ENCODE data around the gene RNFT2. TPM values are rescaled to one million over a fixed set of nuclear protein-coding genes. Genes with fewer than 3 reads are reported as not detected.
A peak's percentile ranks its signal among the peaks of the same experiment; 100 is the strongest.

Gene RNFT2
- total and polyA plus RNA-seq, 4 donors: 15.3 to 47.2 (median 37.7) TPM

GRCh38 chr12:116719731-116720528 is 18.2 kb upstream of the RNFT2 start:
- H3K4me1 ChIP-seq (ENCODE audit: control insufficient read depth, insufficient read depth, low read length): peaks cover 17% of the 10 kb centered on the region
- WGBS (ENCODE audit: insufficient coverage): 57% methylated on average over 6 of the region's 15 CpGs
- no peak overlapping the region for H3K27ac ChIP-seq (ENCODE audit: low read depth, low read length)
- H3K27me3 ChIP-seq (ENCODE audit: control insufficient read depth, insufficient read depth, low read length): no peaks in the 10 kb centered on the region
- peaks cover 11% of the 10 kb centered on the region for H3K36me3 ChIP-seq (ENCODE audit: control insufficient read depth, insufficient read depth, low read length)
- peak in 1 of 6 donors; percentile 78 for DNase-seq (ENCODE audit: low read depth in 4 of 6, low spot score in 6 of 6)
- no peak overlapping the region for H3K4me3 ChIP-seq (ENCODE audit: low read depth, low read length)
- no peaks in the 10 kb centered on the region for H3K9me3 ChIP-seq (ENCODE audit: control insufficient read depth, insufficient read depth, low read length)

GRCh38 chr12:116722245-116722644 is 15.9 kb upstream of the RNFT2 start:
- no peaks in the 10 kb centered on the region for H3K27me3 ChIP-seq (ENCODE audit: control insufficient read depth, insufficient read depth, low read length)
- H3K27ac ChIP-seq (ENCODE audit: low read depth, low read length): no peak overlapping the region
- no peak overlapping the region for H3K4me3 ChIP-seq (ENCODE audit: low read depth, low read length)
- no peak for DNase-seq (ENCODE audit: low read depth in 4 of 6, low spot score in 6 of 6)
- peaks cover 17% of the 10 kb centered on the region for H3K4me1 ChIP-seq (ENCODE audit: control insufficient read depth, insufficient read depth, low read length)
- H3K36me3 ChIP-seq (ENCODE audit: control insufficient read depth, insufficient read depth, low read length): peaks cover 4% of the 10 kb centered on the region
- H3K9me3 ChIP-seq (ENCODE audit: control insufficient read depth, insufficient read depth, low read length): no peaks in the 10 kb centered on the region

- no peaks in the 10 kb centered on the region for H3K4me1 ChIP-seq (ENCODE audit: control insufficient read depth, insufficient read depth, low read length)
- H3K27me3 ChIP-seq (ENCODE audit: control insufficient read depth, insufficient read depth, low read length): no peaks in the 10 kb centered on the region
- H3K27ac ChIP-seq (ENCODE audit: low read depth, low read length): no peak overlapping the region
- no peak overlapping the region for H3K4me3 ChIP-seq (ENCODE audit: low read depth, low read length)
- no peaks in the 10 kb centered on the region for H3K9me3 ChIP-seq (ENCODE audit: control insufficient read depth, insufficient read depth, low read length)
- peak in 1 of 6 donors; percentile 27 for DNase-seq (ENCODE audit: low read depth in 4 of 6, low spot score in 6 of 6)
- 17% methylated on average over 2 of the region's 4 CpGs for WGBS (ENCODE audit: insufficient coverage)
- H3K36me3 ChIP-seq (ENCODE audit: control insufficient read depth, insufficient read depth, low read length): peaks cover 3% of the 10 kb centered on the region
Observed at GRCh38 chr12:116726694-116727093, 11.4 kb upstream of the RNFT2 start.

- Histone ChIP-seq H3K27ac (ENCODE audit: low read depth, low read length) (no peak overlapping the region), H3K36me3 (ENCODE audit: control insufficient read depth, insufficient read depth, low read length) (peaks cover 3% of the 10 kb centered on the region), H3K4me1 (ENCODE audit: control insufficient read depth, insufficient read depth, low read length) (no peaks in the 10 kb centered on the region), H3K4me3 (ENCODE audit: low read depth, low read length) (no peak overlapping the region), H3K27me3 (ENCODE audit: control insufficient read depth, insufficient read depth, low read length) (no peaks in the 10 kb centered on the region), H3K9me3 (ENCODE audit: control insufficient read depth, insufficient read depth, low read length) (no peaks in the 10 kb centered on the region)
- 57% methylated on average over 1 of the region's 3 CpGs for WGBS (ENCODE audit: insufficient coverage)
- DNase-seq (ENCODE audit: low read depth in 4 of 6, low spot score in 6 of 6): peak in 1 of 6 donors; percentile 19
Observed at GRCh38 chr12:116727261-116727660, 10.9 kb upstream of the RNFT2 start.

GRCh38 chr12:116727891-116728290 is 10.2 kb upstream of the RNFT2 start:
- H3K9me3 ChIP-seq (ENCODE audit: control insufficient read depth, insufficient read depth, low read length): no peaks in the 10 kb centered on the region
- DNase-seq (ENCODE audit: low read depth in 4 of 6, low spot score in 6 of 6): no peak
- H3K27ac ChIP-seq (ENCODE audit: low read depth, low read length): no peak overlapping the region
- peaks cover 4% of the 10 kb centered on the region for H3K36me3 ChIP-seq (ENCODE audit: control insufficient read depth, insufficient read depth, low read length)
- H3K4me1 ChIP-seq (ENCODE audit: control insufficient read depth, insufficient read depth, low read length): no peaks in the 10 kb centered on the region
- no peak overlapping the region for H3K4me3 ChIP-seq (ENCODE audit: low read depth, low read length)
- WGBS (ENCODE audit: insufficient coverage): 44% methylated on average over 4 of the region's 6 CpGs
- no peaks in the 10 kb centered on the region for H3K27me3 ChIP-seq (ENCODE audit: control insufficient read depth, insufficient read depth, low read length)

- WGBS (ENCODE audit: insufficient coverage): 87% methylated on average over 3 of the region's 3 CpGs
- peaks cover 2% of the 10 kb centered on the region for H3K4me1 ChIP-seq (ENCODE audit: control insufficient read depth, insufficient read depth, low read length)
- no peak overlapping the region for H3K27ac ChIP-seq (ENCODE audit: low read depth, low read length)
- H3K9me3 ChIP-seq (ENCODE audit: control insufficient read depth, insufficient read depth, low read length): no peaks in the 10 kb centered on the region
- DNase-seq (ENCODE audit: low read depth in 4 of 6, low spot score in 6 of 6): no peak
- no peaks in the 10 kb centered on the region for H3K27me3 ChIP-seq (ENCODE audit: control insufficient read depth, insufficient read depth, low read length)
- H3K36me3 ChIP-seq (ENCODE audit: control insufficient read depth, insufficient read depth, low read length): peaks cover 14% of the 10 kb centered on the region
- H3K4me3 ChIP-seq (ENCODE audit: low read depth, low read length): no peak overlapping the region
Observed at GRCh38 chr12:116731801-116732200, 6.3 kb upstream of the RNFT2 start.

- Histone ChIP-seq H3K4me3 (ENCODE audit: low read depth, low read length) (no peak overlapping the region), H3K36me3 (ENCODE audit: control insufficient read depth, insufficient read depth, low read length) (peaks cover 11% of the 10 kb centered on the region), H3K9me3 (ENCODE audit: control insufficient read depth, insufficient read depth, low read length) (no peaks in the 10 kb centered on the region), H3K4me1 (ENCODE audit: control insufficient read depth, insufficient read depth, low read length) (peaks cover 6% of the 10 kb centered on the region), H3K27ac (ENCODE audit: low read depth, low read length) (no peak overlapping the region), H3K27me3 (ENCODE audit: control insufficient read depth, insufficient read depth, low read length) (no peaks in the 10 kb centered on the region)
- WGBS (ENCODE audit: insufficient coverage): no CpG with 5 or more reads among the region's 5 CpGs
- no peak for DNase-seq (ENCODE audit: low read depth in 4 of 6, low spot score in 6 of 6)
Observed at GRCh38 chr12:116734156-116734768, 3.9 kb upstream of the RNFT2 start.

GRCh38 chr12:116735084-116735483 is 3.0 kb upstream of the RNFT2 start:
- DNase-seq (ENCODE audit: low read depth in 4 of 6, low spot score in 6 of 6): no peak
- 80% methylated on average over 8 of the region's 10 CpGs for WGBS (ENCODE audit: insufficient coverage)
- Histone ChIP-seq H3K27me3 (ENCODE audit: control insufficient read depth, insufficient read depth, low read length) (no peaks in the 10 kb centered on the region), H3K4me3 (ENCODE audit: low read depth, low read length) (no peak overlapping the region), H3K27ac (ENCODE audit: low read depth, low read length) (no peak overlapping the region), H3K4me1 (ENCODE audit: control insufficient read depth, insufficient read depth, low read length) (peaks cover 6% of the 10 kb centered on the region), H3K9me3 (ENCODE audit: control insufficient read depth, insufficient read depth, low read length) (no peaks in the 10 kb centered on the region), H3K36me3 (ENCODE audit: control insufficient read depth, insufficient read depth, low read length) (peaks cover 12% of the 10 kb centered on the region)

- Histone ChIP-seq H3K4me3 (ENCODE audit: low read depth, low read length) (peak overlapping the region; percentile 67), H3K4me1 (ENCODE audit: control insufficient read depth, insufficient read depth, low read length) (peaks cover 6% of the 10 kb centered on the region), H3K27me3 (ENCODE audit: control insufficient read depth, insufficient read depth, low read length) (no peaks in the 10 kb centered on the region), H3K9me3 (ENCODE audit: control insufficient read depth, insufficient read depth, low read length) (no peaks in the 10 kb centered on the region), H3K36me3 (ENCODE audit: control insufficient read depth, insufficient read depth, low read length) (peaks cover 21% of the 10 kb centered on the region), H3K27ac (ENCODE audit: low read depth, low read length) (no peak overlapping the region)
- no peak for DNase-seq (ENCODE audit: low read depth in 4 of 6, low spot score in 6 of 6)
- 80% methylated on average over 1 of the region's 9 CpGs for WGBS (ENCODE audit: insufficient coverage)
Observed at GRCh38 chr12:116735951-116736599, 2.0 kb upstream of the RNFT2 start.

Data from spinal cord (tissue), 10 donors.